ENCODE measurements around the gene SPATA6. TPM values are rescaled to one million over a fixed set of nuclear protein-coding genes. Genes with fewer than 3 reads are reported as not detected.
"Not testable (repeated sequence)": the region's sequence is repeated elsewhere in the genome, so short reads cannot be mapped to it uniquely, and the experiment has no call there.

Gene SPATA6
- polyA plus RNA-seq, 3 donors = 2.9 to 9.7 (median 4.1) TPM

- WGBS, 3 donors = 9 to 16% (median 11%) methylated on average over 12 of the region's 12 CpGs
- no peak overlapping the region for H3K27ac ChIP-seq (ENCODE audit: low read depth, low read length)
Observed at GRCh38 chr1:48469616-48470480, 2.2 kb downstream of the SPATA6 start.

- no peak overlapping the region for H3K27ac ChIP-seq (ENCODE audit: low read depth, low read length)
Observed at GRCh38 chr1:48466594-48466993, 5.4 kb downstream of the SPATA6 start.

GRCh38 chr1:48462716-48463302 is 9.2 kb downstream of the SPATA6 start:
- H3K27ac ChIP-seq (ENCODE audit: low read depth, low read length) = no peak overlapping the region
- 89 to 97% (median 94%) methylated on average over 3 of the region's 3 CpGs for WGBS, 3 donors

More at GRCh38 chr1:48466594-48466993, 5.4 kb downstream of the SPATA6 start:
- 91 to 97% (median 94%) methylated on average over 1 of the region's 1 CpG for WGBS, 3 donors

- no peak overlapping the region for H3K27ac ChIP-seq (ENCODE audit: low read depth, low read length)
- WGBS, 3 donors = 89 to 100% (median 92%) methylated on average over 1 of the region's 1 CpG
Observed at GRCh38 chr1:48450505-48450904, 21.5 kb downstream of the SPATA6 start.

GRCh38 chr1:48448932-48449331 is 23.1 kb downstream of the SPATA6 start:
- WGBS, 3 donors = 95 to 97% (median 97%) methylated on average over 1 of the region's 1 CpG

GRCh38 chr1:48444186-48444585 is 27.8 kb downstream of the SPATA6 start:
- WGBS, 3 donors = 95 to 97% (median 97%) methylated on average over 7 of the region's 7 CpGs
- H3K27ac ChIP-seq (ENCODE audit: low read depth, low read length) = not testable (repeated sequence)

More at GRCh38 chr1:48448932-48449331, 23.1 kb downstream of the SPATA6 start:
- no peak overlapping the region for H3K27ac ChIP-seq (ENCODE audit: low read depth, low read length)

GRCh38 chr1:48442864-48443619 is 29.0 kb downstream of the SPATA6 start:
- WGBS, 3 donors = 72 to 85% (median 81%) methylated on average over 6 of the region's 6 CpGs
- H3K27ac ChIP-seq (ENCODE audit: low read depth, low read length) = no peak overlapping the region

GRCh38 chr1:48440786-48441185 is 31.2 kb downstream of the SPATA6 start:
- not testable (repeated sequence) for H3K27ac ChIP-seq (ENCODE audit: low read depth, low read length)
- WGBS, 3 donors = 89 to 97% (median 93%) methylated on average over 3 of the region's 3 CpGs

- no peak overlapping the region for H3K27ac ChIP-seq (ENCODE audit: low read depth, low read length)
- WGBS, 3 donors = 93 to 97% (median 96%) methylated on average over 9 of the region's 9 CpGs
Observed at GRCh38 chr1:48439380-48439779, 32.6 kb downstream of the SPATA6 start.

GRCh38 chr1:48437379-48437778 is 34.6 kb downstream of the SPATA6 start:
- not testable (repeated sequence) for H3K27ac ChIP-seq (ENCODE audit: low read depth, low read length)

- H3K27ac ChIP-seq (ENCODE audit: low read depth, low read length) = not testable (repeated sequence)
- 96 to 98% (median 96%) methylated on average over 29 of the region's 29 CpGs for WGBS, 3 donors
Observed at GRCh38 chr1:48435312-48436002, 36.5 kb downstream of the SPATA6 start.

GRCh38 chr1:48430832-48431231 is 41.2 kb downstream of the SPATA6 start:
- 92 to 100% (median 95%) methylated on average over 1 of the region's 1 CpG for WGBS, 3 donors
- H3K27ac ChIP-seq (ENCODE audit: low read depth, low read length) = no peak overlapping the region

GRCh38 chr1:48422009-48422408 is 50.0 kb downstream of the SPATA6 start:
- H3K27ac ChIP-seq (ENCODE audit: low read depth, low read length) = no peak overlapping the region
- WGBS, 3 donors = 75 to 88% (median 82%) methylated on average over 1 of the region's 1 CpG

GRCh38 chr1:48418742-48419141 is 53.3 kb downstream of the SPATA6 start:
- H3K27ac ChIP-seq (ENCODE audit: low read depth, low read length) = no peak overlapping the region
- WGBS, 3 donors = 92 to 100% (median 98%) methylated on average over 1 of the region's 1 CpG

- WGBS, 3 donors = 83 to 91% (median 84%) methylated on average over 4 of the region's 4 CpGs
- H3K27ac ChIP-seq (ENCODE audit: low read depth, low read length) = no peak overlapping the region
Observed at GRCh38 chr1:48415050-48415449, 57.0 kb downstream of the SPATA6 start.

- H3K27ac ChIP-seq (ENCODE audit: low read depth, low read length) = no peak overlapping the region
- WGBS, 3 donors = 69 to 83% (median 81%) methylated on average over 2 of the region's 2 CpGs
Observed at GRCh38 chr1:48414264-48414663, 57.7 kb downstream of the SPATA6 start.

GRCh38 chr1:48405940-48406339 is 66.1 kb downstream of the SPATA6 start:
- no peak overlapping the region for H3K27ac ChIP-seq (ENCODE audit: low read depth, low read length)
- 94 to 97% (median 96%) methylated on average over 2 of the region's 2 CpGs for WGBS, 3 donors

GRCh38 chr1:48405400-48405799 is 66.6 kb downstream of the SPATA6 start:
- WGBS, 3 donors = 79 to 95% (median 83%) methylated on average over 1 of the region's 1 CpG
- H3K27ac ChIP-seq (ENCODE audit: low read depth, low read length) = no peak overlapping the region
